Measurements from ENCODE around the gene WDR18. TPM values are rescaled to one million over a fixed set of nuclear protein-coding genes. Genes with fewer than 3 reads are reported as not detected.

Gene WDR18
- total and polyA plus RNA-seq, 2 of the 8 experiments (the other 6 are each of a cell fraction or from before 2014, with no cell fraction given): 87.7 to 177 TPM

- CTCF ChIA-PET (ENCODE audit: partially characterized antibody): interaction anchor here (0.9 to 2.3 kb wide), 10 partner anchors 9 to 96 kb away, joined by 3 to 8 read pairs (median 4); no protein-coding TSS in a partner anchor
- Histone ChIP-seq H2BK5ac (ENCODE audit: low read depth, low read length) (peak overlapping the region; percentile 97; the same call in 1 of the 2 replicates), H3K23ac (ENCODE audit: insufficient read length) (no peak overlapping the region), H2BK120ac (replicated peaks; ENCODE audit: low read depth, low read length) (no peak overlapping the region), H2AFZ (ENCODE audit: low read length) (no peak overlapping the region), H3K4me1 (replicated peaks in 1 of 4; ENCODE audit: control insufficient read depth in 3 of 4, insufficient read depth in 4 of 4, low read length in 3 of 4) (peaks cover 0 to 37% (median 25%) of the 10 kb centered on the region in 4 experiments; a peak in 5 of 7 replicates), H3K27ac (ENCODE audit: low read depth, low read length) (no peak overlapping the region), H2BK20ac (ENCODE audit: low read length) (no peak overlapping the region), H3K79me1 (ENCODE audit: low read depth, low read length) (peaks cover 24% of the 10 kb centered on the region), H3K18ac (ENCODE audit: extremely low read depth, low read length) (no peak overlapping the region), H2AK5ac (ENCODE audit: low read depth, low read length) (no peak overlapping the region), H4K20me1 (replicated peaks in 1 of 2; ENCODE audit: control insufficient read depth in 1 of 2, insufficient read depth in 2 of 2, low read length in 2 of 2) (peaks cover 36 to 45% of the 10 kb centered on the region in 2 experiments), H4K91ac (replicated peaks; ENCODE audit: insufficient read length, low read length) (no peak overlapping the region), H3K36me3 (ENCODE audit: control insufficient read depth in 2 of 4, insufficient read depth in 4 of 4, low read length in 3 of 4) (no peaks in the 10 kb centered on the region), H3K79me2 (ENCODE audit: control insufficient read depth in 1 of 2, insufficient read depth in 2 of 2, low read length in 2 of 2) (peaks cover 36 to 63% of the 10 kb centered on the region in 2 experiments), H3K23me2 (ENCODE audit: low read depth, low read length) (peaks cover 9% of the 10 kb centered on the region), H4K8ac (ENCODE audit: extremely low read depth, insufficient read depth, low read length) (no peak overlapping the region), H3K27me3 (replicated peaks in 1 of 4; ENCODE audit: control insufficient read depth in 3 of 4, extremely low read depth in 1 of 4, insufficient read depth in 3 of 4, low read length in 3 of 4) (no peaks in the 10 kb centered on the region), H3K4me2 (ENCODE audit: insufficient read depth in 1 of 2, low read depth in 2 of 2, low read length in 2 of 2) (peak overlapping the region; percentile 93 to 98), H3K4ac (replicated peaks; ENCODE audit: insufficient read length, low read depth, low read length) (no peak overlapping the region), H3K14ac (ENCODE audit: insufficient read length) (no peak overlapping the region), H4K5ac (ENCODE audit: insufficient read length, low read depth, low read length) (no peak overlapping the region), H3K9me3 (ENCODE audit: insufficient read depth in 2 of 2, low read depth in 1 of 2, low read length in 1 of 2) (no peaks in the 10 kb centered on the region), H2BK15ac (ENCODE audit: low read length) (no peak overlapping the region), H3K56ac (replicated peaks; ENCODE audit: insufficient read length, low read depth, low read length) (no peak overlapping the region), H3K4me3 (ENCODE audit: extremely low read depth in 1 of 4, insufficient read depth in 2 of 4, low read depth in 3 of 4, low read length in 4 of 4) (peak overlapping the region; percentile 84 to 97 (median 94)), H2BK12ac (ENCODE audit: low read depth, low read length) (no peak overlapping the region), H3K9ac (replicated peaks in 1 of 4; ENCODE audit: extremely low read depth in 1 of 4, low read depth in 3 of 4, low read length in 3 of 4) (peak overlapping the region in 2 of 4 experiments; percentile 54 to 81; a peak in 3 of 7 replicates)
- DNase-seq (ENCODE audit: low read depth in 1 of 2, low spot score in 2 of 2) (no peak), FAIRE-seq (no peak)
- 89% methylated on average over 18 of the region's 18 CpGs; no CpG with 5 or more reads in 1 of the 2 experiments for whole genome bisulfite sequencing, 2 experiments (ENCODE audit: extremely low coverage in 1 of 2, insufficient coverage in 1 of 2, insufficient read length in 1 of 2, insufficient replicate concordance in 2 of 2, low coverage in 1 of 2, low lambda C conversion rate in 2 of 2, missing lambda C conversion rate in 1 of 2)
- POLR2A ChIA-PET (ENCODE audit: partially characterized antibody): interaction anchor here (0.7 to 6.4 kb wide), 14 partner anchors 10 to 202 kb away, joined by 3 to 125 read pairs (median 4); partner anchors contain the start of genes ABCA7 and CNN2
- no peak for TF ChIP-seq JUN (IDR thresholded peaks at IDR 0.05; ENCODE audit: low read depth, low read length)
- TF ChIP-seq POLR2A (IDR thresholded peaks at IDR 0.05; ENCODE audit: control extremely low read depth in 1 of 2, low read depth in 2 of 2, low read length in 2 of 2): no peak
- TF ChIP-seq CBX5 (IDR thresholded peaks at IDR 0.05; ENCODE audit: low read depth, low read length): no peak
- TF ChIP-seq SIX5 (IDR thresholded peaks at IDR 0.05; ENCODE audit: low read depth, low read length): no peak
- no peak for TF ChIP-seq RAD21 (IDR thresholded peaks at IDR 0.05 in 1 of 2, conservative IDR thresholded peaks at IDR 0.05 in 1 of 2; ENCODE audit: low read depth in 2 of 2, low read length in 2 of 2)
- no peak for TF ChIP-seq TAF1 (IDR thresholded peaks at IDR 0.05; ENCODE audit: low read depth, low read length)
- no peak for TF ChIP-seq CBX8 (IDR thresholded peaks at IDR 0.05; ENCODE audit: borderline replicate concordance, low read depth, low read length)
- TF ChIP-seq POLR2AphosphoS5 (IDR thresholded peaks at IDR 0.05; ENCODE audit: low read depth, low read length): no peak
- TF ChIP-seq NANOG (IDR thresholded peaks at IDR 0.05; ENCODE audit: insufficient read depth, low read depth, low read length, poor library complexity, severe bottlenecking): no peak
- TF ChIP-seq KDM5A (IDR thresholded peaks at IDR 0.05; ENCODE audit: low read length): no peak
- TF ChIP-seq BCL11A (IDR thresholded peaks at IDR 0.05; ENCODE audit: low read depth in 2 of 2, low read length in 2 of 2): no peak
- TF ChIP-seq SP1 (IDR thresholded peaks at IDR 0.05; ENCODE audit: low read depth, low read length): no peak
- TF ChIP-seq CREB1 (IDR thresholded peaks at IDR 0.05): no peak
- TF ChIP-seq TAF7 (optimal IDR thresholded peaks at IDR 0.05; ENCODE audit: borderline replicate concordance, low read depth, low read length): no peak
- TF ChIP-seq EP300 (IDR thresholded peaks at IDR 0.05; ENCODE audit: borderline replicate concordance in 1 of 2, low read depth in 2 of 2, low read length in 2 of 2): no peak
Measured at GRCh38 chr19:1019616-1019961, 35.4 kb downstream of the WDR18 start.

Data from H1 (cell line).